Stomach (tissue), 4 donors: ENCODE measurements around the gene MB21D2.

Experiments
- CTCF ChIP-seq, 7 experiments: fragments of 450-650 bp in 4 of 7; fragments of 200-600 bp in 3 of 7; sonication (generic) in 3 of 7; IDR thresholded peaks; one replicate each; pipeline ENCODE4 v1.5.1; 2016 to 2019; ENCODE audit warnings: antibody characterized with exemption in 7 of 7, control low read depth in 2 of 7, mild to moderate bottlenecking in 1 of 7
- POLR2AphosphoS5 ChIP-seq, 3 donors: sonication (generic); formaldehyde crosslinking; IDR thresholded peaks; one replicate each; pipeline ENCODE4 v1.6.1; 2016; ENCODE audit warnings: antibody characterized with exemption in 3 of 3

GRCh38 chr3:192841428-192841827, 76.2 kb downstream of the MB21D2 start:
- TF ChIP-seq POLR2AphosphoS5 (IDR thresholded peaks at IDR 0.05) (no peak), CTCF (IDR thresholded peaks at IDR 0.05) (no peak)
